NOMO-1 treated with dmso at 0.1 percent for 144 hours (cell line): ENCODE results near the gene PACRG.

ENCODE experiments used
- DNase-seq: peaks from one replicate; lab custom pipeline; 2025; ENCODE audit not compliant: unreplicated experiment; lab: John Stamatoyannopoulos, UW

Gene PACRG

GRCh38 chr6:163132050-163132750 is 404.4 kb downstream of the PACRG start:
- DNase-seq = no peak

- no peak for DNase-seq
Measured at GRCh38 chr6:163133017-163133416, 405.2 kb downstream of the PACRG start.

GRCh38 chr6:163133691-163134090 is 405.9 kb downstream of the PACRG start:
- DNase-seq = no peak

GRCh38 chr6:163136681-163137397 is 409.1 kb downstream of the PACRG start:
- DNase-seq = no peak

- no peak for DNase-seq
Measured at GRCh38 chr6:163137398-163137881, 409.7 kb downstream of the PACRG start.

- no peak for DNase-seq
Measured at GRCh38 chr6:163146036-163146435, 418.3 kb downstream of the PACRG start.

- DNase-seq = no peak
Measured at GRCh38 chr6:163147994-163148393, 420.2 kb downstream of the PACRG start.

GRCh38 chr6:163148451-163149278 is 420.9 kb downstream of the PACRG start:
- no peak for DNase-seq

- no peak for DNase-seq
Measured at GRCh38 chr6:163149279-163149848, 421.6 kb downstream of the PACRG start.

- DNase-seq = no peak
Measured at GRCh38 chr6:163151212-163151611, 423.4 kb downstream of the PACRG start.

- DNase-seq = no peak
Measured at GRCh38 chr6:163152701-163153100, 424.9 kb downstream of the PACRG start.

GRCh38 chr6:163159110-163159509 is 431.3 kb downstream of the PACRG start:
- no peak for DNase-seq

GRCh38 chr6:163159689-163160088 is 431.9 kb downstream of the PACRG start:
- no peak for DNase-seq

GRCh38 chr6:163162007-163162873 is 434.5 kb downstream of the PACRG start:
- no peak for DNase-seq

- DNase-seq = no peak
Measured at GRCh38 chr6:163162874-163163213, 435.1 kb downstream of the PACRG start.

- DNase-seq = no peak
Measured at GRCh38 chr6:163164175-163164900, 436.6 kb downstream of the PACRG start.

- no peak for DNase-seq
Measured at GRCh38 chr6:163165155-163165910, 437.6 kb downstream of the PACRG start.

- no peak for DNase-seq
Measured at GRCh38 chr6:163165922-163166321, 438.1 kb downstream of the PACRG start.

GRCh38 chr6:163166507-163166906 is 438.7 kb downstream of the PACRG start:
- no peak for DNase-seq
